ENCODE data around the gene KCNQ1.

The KCNQ1 gene

DNA sequence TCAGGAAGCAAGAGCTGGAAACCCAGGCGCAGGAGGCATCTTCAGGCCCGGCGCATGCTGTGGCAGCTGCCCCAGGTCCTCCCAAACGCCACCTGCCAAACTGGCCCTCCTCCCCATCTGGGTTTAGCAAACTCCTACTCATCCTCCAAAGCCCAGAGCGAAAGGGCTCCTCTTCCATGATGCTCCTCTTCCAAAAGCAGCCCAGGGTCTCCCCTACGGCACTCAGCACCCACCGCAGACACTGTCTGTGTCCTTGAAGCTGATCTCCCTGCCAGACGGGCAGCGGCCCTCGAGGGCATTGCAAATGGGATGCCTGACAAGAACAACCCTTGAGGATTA is 414.9 kb downstream of the KCNQ1 start:
- TF ChIP-seq, protein P1, sequence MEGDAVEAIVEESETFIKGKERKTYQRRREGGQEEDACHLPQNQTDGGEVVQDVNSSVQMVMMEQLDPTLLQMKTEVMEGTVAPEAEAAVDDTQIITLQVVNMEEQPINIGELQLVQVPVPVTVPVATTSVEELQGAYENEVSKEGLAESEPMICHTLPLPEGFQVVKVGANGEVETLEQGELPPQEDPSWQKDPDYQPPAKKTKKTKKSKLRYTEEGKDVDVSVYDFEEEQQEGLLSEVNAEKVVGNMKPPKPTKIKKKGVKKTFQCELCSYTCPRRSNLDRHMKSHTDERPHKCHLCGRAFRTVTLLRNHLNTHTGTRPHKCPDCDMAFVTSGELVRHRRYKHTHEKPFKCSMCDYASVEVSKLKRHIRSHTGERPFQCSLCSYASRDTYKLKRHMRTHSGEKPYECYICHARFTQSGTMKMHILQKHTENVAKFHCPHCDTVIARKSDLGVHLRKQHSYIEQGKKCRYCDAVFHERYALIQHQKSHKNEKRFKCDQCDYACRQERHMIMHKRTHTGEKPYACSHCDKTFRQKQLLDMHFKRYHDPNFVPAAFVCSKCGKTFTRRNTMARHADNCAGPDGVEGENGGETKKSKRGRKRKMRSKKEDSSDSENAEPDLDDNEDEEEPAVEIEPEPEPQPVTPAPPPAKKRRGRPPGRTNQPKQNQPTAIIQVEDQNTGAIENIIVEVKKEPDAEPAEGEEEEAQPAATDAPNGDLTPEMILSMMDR (IDR thresholded peaks at IDR 0.05; ENCODE audit: low read depth, low read length): no peak
- H3K4me3 ChIP-seq (ENCODE audit: low read depth, low read length): no peak overlapping the region

DNA sequence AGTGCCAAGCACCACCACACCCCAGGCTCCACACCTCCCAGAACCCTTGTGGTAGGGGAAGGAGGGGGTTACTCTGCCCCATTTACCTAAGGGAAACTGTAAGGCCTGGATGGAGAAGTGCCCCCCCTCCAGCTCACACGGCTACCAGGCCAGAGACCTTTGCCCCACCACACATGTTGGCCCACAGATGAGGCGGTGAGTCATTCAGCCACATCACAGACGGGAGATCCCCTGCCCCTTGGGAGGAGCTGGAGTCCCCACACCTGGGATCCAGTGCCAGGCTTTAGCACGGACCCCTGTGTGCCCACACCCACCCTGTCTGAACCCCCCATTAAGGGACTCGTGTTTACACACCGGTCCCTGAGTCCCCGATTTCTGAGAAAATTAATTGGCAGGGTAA is 415.8 kb downstream of the KCNQ1 start:
- no peak overlapping the region for H3K4me3 ChIP-seq (ENCODE audit: low read depth, low read length)
- TF ChIP-seq, protein P1 (IDR thresholded peaks at IDR 0.05; ENCODE audit: low read depth, low read length): no peak

DNA sequence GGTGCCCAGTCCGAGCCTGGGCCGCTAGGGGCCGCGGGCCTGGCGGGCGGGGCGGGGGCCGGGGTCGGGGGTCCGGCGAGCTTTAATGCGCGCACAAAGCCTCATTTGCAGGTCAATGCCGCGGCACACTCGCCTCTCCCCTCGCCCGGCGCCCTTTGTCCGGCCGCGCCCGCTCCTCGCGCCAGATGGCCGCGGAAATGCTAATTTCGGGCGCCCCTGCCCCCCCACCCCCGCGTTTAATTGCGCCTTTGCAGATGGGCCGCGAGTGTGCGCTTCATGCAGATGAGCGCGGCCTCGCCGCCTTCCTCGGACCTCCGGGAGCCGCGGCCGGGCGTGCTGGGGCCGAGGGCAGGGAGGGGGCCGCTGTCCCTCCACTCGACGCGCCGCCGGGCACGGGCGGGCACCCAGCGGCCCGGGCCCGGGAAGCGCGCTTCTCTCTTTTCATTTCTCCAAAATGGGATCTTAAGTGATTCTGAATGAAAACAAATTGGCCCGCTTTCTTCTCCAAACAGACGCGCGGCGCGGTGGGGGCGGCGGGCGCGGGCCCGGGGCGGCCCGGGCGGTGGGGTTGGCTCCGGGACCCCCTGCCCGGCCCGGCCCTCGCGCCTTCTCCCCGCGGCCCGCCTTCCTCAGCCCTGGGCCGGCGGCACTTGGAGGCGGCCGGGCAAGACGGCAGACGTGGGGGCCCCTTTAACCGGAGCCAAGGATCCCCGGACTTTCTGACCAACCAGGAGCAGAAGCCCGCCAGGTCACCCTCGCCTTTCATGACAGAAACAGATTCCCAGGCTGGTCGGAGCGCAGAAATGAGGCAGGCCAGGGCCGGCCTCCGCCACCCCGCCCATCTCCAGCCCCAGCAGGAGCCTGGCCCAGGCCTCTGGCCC is 417.8 kb downstream of the KCNQ1 start:
- TF ChIP-seq, protein P1 (IDR thresholded peaks at IDR 0.05; ENCODE audit: low read depth, low read length): no peak
- H3K4me3 ChIP-seq (ENCODE audit: low read depth, low read length): no peak overlapping the region

DNA sequence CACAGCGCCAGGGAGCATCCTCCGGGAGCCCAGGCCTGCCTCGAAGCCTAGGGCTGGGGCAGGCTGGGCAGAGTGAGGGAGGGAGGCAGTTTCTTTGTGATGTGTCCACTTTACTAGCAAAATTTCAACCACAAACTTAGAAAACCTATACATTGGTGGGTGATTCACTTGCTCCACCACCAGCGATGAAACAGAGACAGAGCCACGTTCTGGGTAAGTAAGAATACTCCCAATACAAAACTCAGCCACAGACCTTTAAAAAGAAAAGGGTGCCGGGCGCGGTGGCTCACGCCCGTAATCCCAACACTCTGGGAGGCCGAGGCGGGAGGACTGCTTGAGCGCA is 418.4 kb downstream of the KCNQ1 start:
- no peak overlapping the region for H3K4me3 ChIP-seq (ENCODE audit: low read depth, low read length)
- TF ChIP-seq, protein P1 (IDR thresholded peaks at IDR 0.05; ENCODE audit: low read depth, low read length): no peak

DNA sequence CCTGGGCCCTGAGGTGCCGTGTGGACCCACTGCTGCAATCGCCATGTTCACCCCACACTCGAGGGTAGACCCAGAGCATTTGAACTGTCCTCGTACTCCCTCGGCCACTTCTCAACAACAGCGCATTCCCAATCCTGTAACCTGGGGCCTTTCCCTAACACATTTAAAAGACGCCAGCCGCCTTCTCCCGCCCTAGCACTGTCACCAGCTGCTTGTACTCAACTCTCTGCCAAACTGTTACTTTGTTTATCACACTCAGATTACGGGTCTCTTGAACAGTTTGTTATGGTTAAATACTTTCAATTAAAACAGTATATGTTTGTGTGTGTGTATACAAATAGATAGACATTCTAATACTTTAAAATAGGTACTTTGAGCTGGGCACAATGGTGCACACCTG is 420.1 kb downstream of the KCNQ1 start:
- no peak overlapping the region for H3K4me3 ChIP-seq (ENCODE audit: low read depth, low read length)
- TF ChIP-seq, protein P1 (IDR thresholded peaks at IDR 0.05; ENCODE audit: low read depth, low read length): no peak

DNA sequence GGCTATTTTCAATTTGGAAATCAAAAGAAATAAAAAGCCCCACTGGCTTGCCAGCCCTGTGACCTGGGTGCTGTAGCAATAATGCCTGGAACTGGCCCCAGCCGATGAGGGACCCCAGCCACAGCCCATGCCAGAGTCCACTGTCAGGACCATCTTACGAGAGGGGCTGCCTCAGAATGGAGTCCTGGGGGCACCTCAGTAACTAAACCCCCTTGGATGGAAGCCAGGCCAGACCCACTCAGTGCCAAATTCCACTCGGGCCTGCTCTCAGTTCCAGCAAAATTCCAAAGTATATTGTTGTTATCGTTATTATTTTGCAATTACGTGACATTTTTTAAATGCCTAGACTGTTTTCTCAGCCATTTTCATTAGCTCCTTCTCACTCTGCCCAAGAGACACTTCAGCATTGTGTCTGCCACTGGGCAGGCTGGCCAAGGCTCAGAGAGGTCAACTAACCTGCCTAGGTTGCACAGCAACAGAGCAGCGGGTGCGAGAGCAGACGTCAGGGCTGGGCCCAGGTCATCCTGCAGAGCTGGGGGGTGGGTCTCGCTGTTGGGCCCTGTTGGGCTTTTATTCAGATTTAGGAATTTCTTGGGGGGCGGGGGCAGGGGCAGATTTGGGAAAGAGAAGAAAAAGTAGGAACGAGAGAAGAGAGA is 421.2 kb downstream of the KCNQ1 start:
- no peak overlapping the region for H3K4me3 ChIP-seq (ENCODE audit: low read depth, low read length)
- TF ChIP-seq, protein P1 (IDR thresholded peaks at IDR 0.05; ENCODE audit: low read depth, low read length): no peak

DNA sequence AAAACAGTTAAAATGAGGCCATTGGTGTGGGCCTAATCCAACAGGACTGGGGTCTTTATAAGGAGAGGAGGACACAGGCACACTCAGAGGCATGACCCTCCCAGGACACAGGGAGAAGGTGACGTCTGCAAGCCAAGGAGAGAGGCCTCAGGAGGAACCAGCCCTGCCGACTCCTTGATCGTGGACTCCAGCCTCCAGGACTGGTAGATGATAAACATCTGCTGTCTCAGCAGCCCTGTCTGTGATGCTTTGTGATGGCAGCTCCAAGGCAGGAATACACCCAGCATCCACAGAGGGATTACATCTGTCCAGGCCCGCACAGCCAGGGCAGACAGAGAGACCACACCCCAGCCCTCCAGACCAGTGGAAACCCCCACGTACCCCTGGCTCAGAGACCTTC is 422.3 kb downstream of the KCNQ1 start:
- TF ChIP-seq, protein P1 (IDR thresholded peaks at IDR 0.05; ENCODE audit: low read depth, low read length): no peak
- H3K4me3 ChIP-seq (ENCODE audit: low read depth, low read length): no peak overlapping the region
